WTC11 (cell line): ENCODE results near the gene NRG3.

Experiments used
- CREB1 ChIP-seq: sonication (generic); formaldehyde crosslinking; IDR thresholded peaks from 2 replicates; pipeline ENCODE4 v1.8.0; 2023; ENCODE audit warnings: mild to moderate bottlenecking, missing genetic modification reagents
- CTCF ChIP-seq: fragments of 200-600 bp; IDR thresholded peaks from 2 replicates; pipeline ENCODE4 v1.8.0; 2022; ENCODE audit warnings: antibody characterized with exemption
- RORB ChIP-seq: fragments of 250-450 bp; sonication (Bioruptor Pico); IDR thresholded peaks from 2 replicates; pipeline ENCODE4 v1.9.0; 2021; ENCODE audit warnings: mild to moderate bottlenecking

DNA sequence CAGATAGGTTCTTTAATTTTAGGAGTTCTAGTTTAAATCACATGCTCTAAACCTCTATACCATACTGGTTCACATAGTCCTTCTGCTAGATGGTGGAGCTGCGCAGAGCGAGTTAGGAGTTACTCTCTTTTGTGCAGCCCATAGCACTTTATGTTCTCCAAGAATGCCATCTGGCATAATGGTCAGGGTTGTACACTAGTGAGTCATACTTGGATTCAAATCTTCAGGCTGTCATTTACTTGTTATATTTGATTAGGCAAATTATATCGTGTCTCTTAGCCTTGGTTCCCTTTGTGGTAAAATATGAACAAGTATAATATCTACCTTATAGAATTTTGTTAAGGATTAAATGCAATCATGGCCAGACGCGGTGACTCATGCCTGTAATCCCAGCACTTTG lies 1078.3 kb downstream of the NRG3 start:
- TF ChIP-seq CREB1 (CRISPR knock-in tag) (no peak), RORB (no peak), CTCF (no peak)
